Activated CD8-positive, alpha-beta memory T cell treated with anti-CD3 and anti-CD28 coated beads, Interleukin-2, amount 50 U/mL, for 48 hours (primary cell): ENCODE results near the gene RAPGEF5.

ENCODE experiments used
- DNase-seq: peaks from one replicate; pipeline ENCODE4 v3.0.0-alpha.2; 2020

Gene RAPGEF5

GRCh38 chr7:22183522-22184280 lies 173.3 kb downstream of the RAPGEF5 start:
- no peak for DNase-seq

GRCh38 chr7:22182149-22182548 lies 174.8 kb downstream of the RAPGEF5 start:
- no peak for DNase-seq

- DNase-seq = no peak
Measured at GRCh38 chr7:22181663-22182062, 175.3 kb downstream of the RAPGEF5 start.

- DNase-seq = no peak
Measured at GRCh38 chr7:22179442-22179879, 177.5 kb downstream of the RAPGEF5 start.

GRCh38 chr7:22178735-22179134 lies 178.2 kb downstream of the RAPGEF5 start:
- no peak for DNase-seq

- no peak for DNase-seq
Measured at GRCh38 chr7:22176791-22177412, 180.1 kb downstream of the RAPGEF5 start.

- no peak for DNase-seq
Measured at GRCh38 chr7:22174574-22174953, 182.4 kb downstream of the RAPGEF5 start.

GRCh38 chr7:22173685-22174573 lies 183.0 kb downstream of the RAPGEF5 start:
- DNase-seq = no peak

GRCh38 chr7:22168129-22168634 lies 188.8 kb downstream of the RAPGEF5 start:
- no peak for DNase-seq

- no peak for DNase-seq
Measured at GRCh38 chr7:22167482-22167881, 189.5 kb downstream of the RAPGEF5 start.

- no peak for DNase-seq
Measured at GRCh38 chr7:22166928-22167327, 190.0 kb downstream of the RAPGEF5 start.

- no peak for DNase-seq
Measured at GRCh38 chr7:22159341-22159740, 197.6 kb downstream of the RAPGEF5 start.

GRCh38 chr7:22157552-22157951 lies 199.4 kb downstream of the RAPGEF5 start:
- no peak for DNase-seq

GRCh38 chr7:22156205-22156604 lies 200.7 kb downstream of the RAPGEF5 start:
- no peak for DNase-seq

GRCh38 chr7:22154143-22154529 lies 202.8 kb downstream of the RAPGEF5 start:
- DNase-seq = no peak

GRCh38 chr7:22153432-22154142 lies 203.4 kb downstream of the RAPGEF5 start:
- no peak for DNase-seq

GRCh38 chr7:22152690-22153089 lies 204.3 kb downstream of the RAPGEF5 start:
- no peak for DNase-seq

GRCh38 chr7:22151901-22152300 lies 205.1 kb downstream of the RAPGEF5 start:
- DNase-seq = no peak

GRCh38 chr7:22150221-22150620 lies 206.7 kb downstream of the RAPGEF5 start:
- no peak for DNase-seq

- DNase-seq = no peak
Measured at GRCh38 chr7:22147868-22148267, 209.1 kb downstream of the RAPGEF5 start.

- no peak for DNase-seq
Measured at GRCh38 chr7:22146961-22147512, 209.9 kb downstream of the RAPGEF5 start.

- DNase-seq = no peak
Measured at GRCh38 chr7:22144950-22145349, 212.0 kb downstream of the RAPGEF5 start.
